ENCODE measurements around the gene COG5.

COG5 gene

DNA sequence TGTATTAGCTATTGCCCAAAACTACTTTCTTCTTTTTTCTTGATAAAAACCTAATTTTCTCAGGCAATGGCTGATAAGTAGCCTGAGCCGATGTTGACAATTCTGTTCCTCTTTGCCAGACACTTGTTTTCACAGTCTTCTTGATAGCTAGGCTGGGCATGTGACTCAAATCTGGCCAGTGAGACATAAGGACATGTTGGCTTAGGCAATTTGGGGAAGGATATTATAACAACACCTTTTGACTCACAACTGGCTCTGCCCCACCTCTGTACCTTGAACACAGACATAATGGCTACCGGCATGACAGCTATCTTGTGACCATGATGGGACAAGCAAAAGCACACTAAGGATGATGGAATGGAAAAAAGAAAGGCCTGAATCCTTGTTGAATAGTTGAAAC is 166.7 kb downstream of the COG5 start:
- no peak overlapping the region for H3K4me3 ChIP-seq (ENCODE audit: low read depth, low read length)

DNA sequence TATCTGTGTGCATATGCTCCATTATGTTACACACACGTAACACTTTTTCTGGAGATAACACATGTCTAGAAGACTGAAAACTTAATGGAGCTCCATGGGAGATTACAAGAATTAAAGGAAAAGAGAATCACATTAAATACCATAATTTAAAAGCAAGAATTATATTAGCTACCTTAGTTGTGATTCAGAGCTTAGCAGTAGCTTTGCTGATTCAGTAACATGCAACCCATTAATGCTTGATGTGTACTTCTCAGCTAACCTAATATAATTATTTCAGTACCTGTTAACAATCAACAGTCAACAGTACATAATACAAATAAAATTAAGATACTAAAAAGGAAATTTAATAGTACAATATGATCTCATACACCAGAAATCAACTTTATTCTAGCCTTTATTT is 167.6 kb downstream of the COG5 start:
- no peak overlapping the region for H3K4me3 ChIP-seq (ENCODE audit: low read depth, low read length)

DNA sequence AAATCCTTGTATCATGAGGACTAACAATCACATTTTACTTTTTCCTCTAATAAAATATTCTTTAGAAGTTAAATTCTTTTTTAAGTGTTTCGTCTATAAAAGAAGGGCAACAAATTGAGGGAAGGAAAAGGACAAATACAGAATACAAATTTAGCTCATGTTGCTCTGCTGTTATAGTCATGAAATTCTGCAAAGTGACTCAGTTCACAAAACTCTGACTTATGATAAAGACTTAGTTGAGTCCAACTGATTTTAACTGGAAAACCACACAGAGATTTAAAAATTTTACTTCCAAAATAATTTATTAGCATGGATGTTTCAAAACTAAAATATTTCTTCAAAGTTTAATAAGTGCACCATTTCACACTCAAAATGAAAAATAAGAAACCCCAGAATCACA is 168.9 kb downstream of the COG5 start:
- H3K4me3 ChIP-seq (ENCODE audit: low read depth, low read length): no peak overlapping the region

GRCh38 chr7:107394276-107394675 is 169.4 kb downstream of the COG5 start:
- H3K4me3 ChIP-seq (ENCODE audit: low read depth, low read length): no peak overlapping the region

GRCh38 chr7:107392830-107393229 is 170.9 kb downstream of the COG5 start:
- H3K4me3 ChIP-seq (ENCODE audit: low read depth, low read length): no peak overlapping the region

GRCh38 chr7:107390916-107391315 is 172.8 kb downstream of the COG5 start:
- H3K4me3 ChIP-seq (ENCODE audit: low read depth, low read length): no peak overlapping the region

DNA sequence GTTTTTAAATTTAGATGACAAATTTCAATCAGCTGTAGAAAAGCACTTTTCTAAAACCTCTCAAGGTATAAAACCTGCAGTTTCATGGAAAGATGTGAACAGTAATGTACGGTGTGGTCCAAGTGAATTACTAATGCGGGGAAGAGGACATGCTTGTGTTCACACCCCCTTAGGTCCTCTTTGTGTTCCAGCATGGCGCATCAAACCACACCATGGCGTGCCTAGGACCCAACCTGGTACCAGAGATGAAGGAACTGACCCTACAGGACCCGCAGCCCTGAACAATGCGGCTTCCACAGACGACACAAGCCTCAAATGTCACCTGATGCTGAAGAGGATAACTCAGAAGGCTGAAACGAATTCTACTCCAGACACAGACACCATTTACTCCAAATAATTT is 175.1 kb downstream of the COG5 start:
- H3K4me3 ChIP-seq (ENCODE audit: low read depth, low read length): no peak overlapping the region

GRCh38 chr7:107387573-107388219 is 176.0 kb downstream of the COG5 start:
- no peak overlapping the region for H3K4me3 ChIP-seq (ENCODE audit: low read depth, low read length)

DNA sequence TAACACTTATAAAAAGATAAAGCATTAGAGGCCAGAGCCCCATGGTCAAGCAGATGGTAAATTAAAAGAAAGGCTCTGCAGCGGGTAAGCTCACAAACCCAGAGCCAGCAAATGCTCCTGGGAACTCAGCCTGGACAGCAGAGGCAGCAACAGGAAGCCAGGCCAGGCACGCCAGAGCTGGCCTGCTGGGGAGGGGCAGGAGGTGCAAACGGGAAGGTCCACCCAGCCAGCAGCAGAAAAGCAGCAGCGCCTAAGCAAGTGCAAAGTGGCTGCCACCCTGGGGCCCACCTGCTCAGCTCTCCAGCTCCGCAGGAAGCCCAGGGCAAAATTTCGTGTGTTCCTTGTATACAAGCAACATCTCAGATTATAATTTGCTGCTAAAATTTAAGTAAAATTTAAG is 176.6 kb downstream of the COG5 start:
- H3K4me3 ChIP-seq (ENCODE audit: low read depth, low read length): no peak overlapping the region

DNA sequence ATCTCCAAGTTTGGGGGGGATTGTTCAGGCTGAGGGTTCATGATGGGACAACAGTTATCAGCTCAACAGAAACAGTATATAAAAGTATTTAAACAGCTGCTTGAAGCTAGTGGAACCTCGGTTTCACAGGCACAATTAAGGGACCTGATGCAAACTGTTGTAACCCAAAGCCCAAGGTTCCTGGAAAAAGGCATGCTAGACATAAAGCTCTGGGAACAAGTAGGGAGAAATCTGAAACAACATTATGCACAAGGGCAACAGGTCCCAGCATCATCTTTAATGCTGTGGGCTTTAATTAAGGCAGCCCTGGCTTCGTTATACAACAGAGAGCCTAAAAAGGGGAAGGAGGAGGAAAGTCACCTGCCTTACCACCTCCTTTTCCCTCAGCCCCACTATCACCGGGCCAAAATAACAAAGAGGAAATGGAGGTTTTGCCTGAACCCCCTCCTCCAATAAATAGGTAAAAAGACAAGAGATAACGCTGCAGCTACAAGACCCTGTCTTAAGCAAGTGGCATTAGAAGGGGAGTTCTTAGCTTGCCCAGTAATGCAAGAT is 177.1 kb downstream of the COG5 start:
- no peak overlapping the region for H3K4me3 ChIP-seq (ENCODE audit: low read depth, low read length)

DNA sequence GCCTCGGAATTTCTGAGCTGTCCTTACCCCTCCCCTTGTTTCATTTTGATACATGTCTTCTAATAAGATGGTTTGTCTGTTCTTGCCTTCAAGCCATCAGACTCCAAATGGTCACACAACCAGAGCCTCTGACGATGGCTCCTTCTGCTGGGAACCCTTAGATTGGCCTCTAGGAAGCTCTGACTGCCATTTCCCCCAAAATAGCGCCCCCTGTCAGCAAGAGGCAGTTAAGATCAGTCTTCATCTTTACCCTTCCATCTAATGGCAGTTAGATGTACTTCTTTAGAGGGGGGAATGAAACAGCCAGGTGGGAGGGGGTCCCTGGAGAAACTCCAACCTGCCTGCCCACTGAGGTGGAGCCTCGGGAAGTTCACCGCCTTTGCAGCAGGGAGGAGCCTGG is 179.7 kb downstream of the COG5 start:
- no peak overlapping the region for H3K4me3 ChIP-seq (ENCODE audit: low read depth, low read length)

GRCh38 chr7:107383203-107383602 is 180.5 kb downstream of the COG5 start:
- no peak overlapping the region for H3K4me3 ChIP-seq (ENCODE audit: low read depth, low read length)

DNA sequence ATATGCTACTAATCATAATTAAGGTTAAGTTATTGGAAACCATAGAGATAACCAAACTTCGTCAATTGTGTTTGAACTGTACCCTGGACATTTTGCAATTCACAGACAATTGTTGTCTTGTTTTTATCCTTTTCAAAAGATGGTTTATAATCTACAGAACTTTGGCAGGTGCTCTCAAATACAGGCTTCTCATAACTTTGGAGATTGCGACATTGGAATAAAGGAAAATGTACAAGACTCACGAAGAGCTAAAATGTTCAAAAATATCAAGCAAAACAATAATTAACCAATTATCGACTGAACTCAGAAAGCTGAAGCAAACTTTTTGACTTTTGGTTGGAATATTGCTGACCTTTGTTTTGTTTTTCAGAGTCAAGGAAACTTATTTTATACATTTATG is 182.3 kb downstream of the COG5 start:
- H3K4me3 ChIP-seq (ENCODE audit: low read depth, low read length): no peak overlapping the region

DNA sequence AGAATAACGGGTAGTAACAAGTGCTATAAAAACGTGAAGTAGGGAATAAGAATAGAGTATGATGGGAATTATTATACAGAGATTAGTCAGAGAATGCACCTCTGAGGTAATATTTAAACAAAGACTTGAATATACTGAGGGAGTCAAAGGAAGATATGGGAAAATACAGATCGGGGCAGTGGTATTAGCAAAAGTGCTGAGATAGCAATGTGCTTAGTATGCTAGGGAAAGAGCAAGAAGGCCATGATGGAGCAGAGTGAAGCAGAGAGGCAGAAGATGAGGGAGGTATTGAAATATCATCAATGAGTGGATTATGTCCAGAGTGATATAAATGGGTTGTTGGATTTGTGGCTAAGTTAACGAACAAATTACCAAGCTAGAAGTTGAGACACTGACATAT is 190.4 kb downstream of the COG5 start:
- no peak overlapping the region for H3K4me3 ChIP-seq (ENCODE audit: low read depth, low read length)

GRCh38 chr7:107372298-107372697 is 191.4 kb downstream of the COG5 start:
- no peak overlapping the region for H3K4me3 ChIP-seq (ENCODE audit: low read depth, low read length)

DNA sequence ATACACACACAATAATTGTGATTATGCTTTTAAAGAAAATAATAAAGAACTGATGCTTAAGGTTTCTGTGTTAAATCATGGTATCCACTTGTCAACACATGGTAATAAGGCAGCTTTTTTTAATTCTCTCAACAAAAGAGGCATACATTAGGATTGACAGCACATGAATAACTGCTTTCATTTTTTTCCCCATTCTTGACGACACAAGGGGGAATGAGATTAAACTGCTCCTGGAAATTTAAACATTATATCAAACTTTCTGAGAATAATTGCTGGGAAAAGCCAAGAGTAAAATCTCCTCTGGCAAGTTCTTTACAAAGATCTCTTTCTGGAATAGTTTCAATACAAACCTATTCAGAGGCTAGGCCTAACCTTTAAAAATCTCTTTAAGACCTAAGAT is 192.9 kb downstream of the COG5 start:
- no peak overlapping the region for H3K4me3 ChIP-seq (ENCODE audit: low read depth, low read length)

DNA sequence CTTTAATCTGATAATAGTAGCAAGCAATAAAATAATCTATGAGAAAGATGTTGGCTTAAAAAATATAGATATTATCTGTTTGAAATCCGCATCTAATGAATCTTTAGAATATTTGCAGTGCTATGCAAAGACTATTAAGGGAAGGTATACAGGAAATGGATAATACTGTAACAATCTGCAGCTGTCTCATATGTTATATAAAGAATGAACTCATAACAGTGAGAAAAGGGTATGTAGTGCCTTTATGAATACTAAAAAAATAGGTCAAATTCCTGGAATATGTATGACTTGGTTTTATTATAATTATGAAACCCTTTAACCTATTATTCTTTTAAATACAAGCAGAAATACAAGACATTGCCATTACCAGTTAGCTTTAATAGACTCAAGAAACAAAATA is 198.9 kb downstream of the COG5 start:
- H3K4me3 ChIP-seq (ENCODE audit: low read depth, low read length): no peak overlapping the region

- no peak overlapping the region for H3K4me3 ChIP-seq (ENCODE audit: low read depth, low read length)
Measured at GRCh38 chr7:107359520-107360316, 204.0 kb downstream of the COG5 start.

DNA sequence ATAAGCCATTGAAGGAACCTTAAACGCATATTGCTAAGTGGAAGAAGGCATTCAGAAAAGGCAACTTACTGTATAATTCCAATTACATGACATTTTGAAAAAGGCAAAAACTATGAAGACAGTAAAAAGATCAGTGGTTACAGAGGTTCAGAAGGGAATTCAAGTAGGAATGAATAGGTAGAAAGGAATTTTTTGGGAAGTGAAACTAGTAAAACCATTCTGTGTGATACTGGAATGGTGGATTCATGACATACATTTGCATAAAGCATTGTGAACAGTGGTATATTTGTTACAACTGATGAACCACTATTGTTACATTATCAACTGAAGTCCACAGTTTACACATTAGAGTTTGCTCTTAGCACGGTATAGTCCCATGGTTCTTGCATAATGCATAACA is 208.1 kb downstream of the COG5 start:
- H3K4me3 ChIP-seq (ENCODE audit: low read depth, low read length): no peak overlapping the region

DNA sequence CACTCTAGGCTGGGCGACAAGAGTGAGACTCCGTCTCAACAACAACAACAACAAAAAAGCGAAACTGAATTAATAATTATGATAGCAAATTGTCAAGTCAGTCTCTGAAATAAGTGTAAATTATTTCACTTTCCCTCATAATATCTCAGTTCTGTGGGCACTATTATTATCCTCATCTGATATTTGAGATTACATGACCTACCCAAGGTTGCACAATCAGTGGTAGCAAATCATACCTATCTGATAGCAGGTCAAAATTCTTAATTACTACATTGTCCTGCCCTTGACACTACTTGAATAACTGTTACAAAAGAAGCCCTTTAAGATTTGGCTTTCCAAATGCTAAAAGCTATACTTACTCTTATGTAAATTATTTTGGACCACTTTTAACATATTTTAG is 209.1 kb downstream of the COG5 start:
- no peak overlapping the region for H3K4me3 ChIP-seq (ENCODE audit: low read depth, low read length)

DNA sequence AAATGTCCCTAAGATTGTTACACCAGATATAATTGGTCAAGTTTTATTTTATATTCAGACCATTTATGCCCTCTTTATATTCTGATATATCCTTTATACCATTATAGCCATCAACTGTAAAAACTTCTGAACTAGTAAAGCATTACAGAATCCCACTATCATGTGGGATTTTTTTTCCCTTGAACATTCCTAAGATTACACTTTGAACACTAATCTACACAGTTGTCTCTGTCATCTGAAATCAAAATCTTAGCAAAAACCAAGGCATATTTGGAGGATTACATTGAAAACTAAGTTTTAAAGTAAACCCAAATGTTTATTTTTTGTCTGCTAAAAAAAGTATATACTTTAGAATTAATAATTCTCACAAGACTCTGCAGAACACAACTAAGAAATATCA is 210.0 kb downstream of the COG5 start:
- H3K4me3 ChIP-seq (ENCODE audit: low read depth, low read length): no peak overlapping the region

DNA sequence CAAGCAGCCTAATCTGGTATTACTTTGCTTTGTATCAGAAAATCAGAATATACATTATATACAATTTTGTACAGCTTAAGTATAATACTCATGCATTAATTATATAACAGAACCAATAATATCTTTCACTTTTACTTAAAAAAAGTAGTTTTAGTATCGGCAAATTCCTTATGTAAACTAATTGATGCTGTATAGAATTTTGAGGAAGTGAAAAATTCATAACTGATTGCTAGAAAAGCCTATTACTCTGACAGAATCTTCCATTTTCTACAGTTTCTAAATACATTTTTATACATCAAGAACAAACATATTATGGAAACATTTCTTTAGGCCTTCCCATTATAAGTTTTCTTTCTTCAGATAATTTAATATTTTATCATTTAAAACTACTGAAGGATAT is 217.8 kb downstream of the COG5 start:
- no peak overlapping the region for H3K4me3 ChIP-seq (ENCODE audit: low read depth, low read length)

Data from iPS-11a (cell line).